OCI-LY7 (cell line): ENCODE data around the gene CNIH1.

Experiments
- CTCF ChIP-seq: fragments of 200-600 bp; sonication (generic); conservative IDR thresholded peaks from 2 replicates; pipeline ENCODE4 v1.5.1; 2014; ENCODE audit warnings: mild to moderate bottlenecking, antibody characterized with exemption, low read length, moderate library complexity, mixed read lengths
- EZH2phosphoT487 ChIP-seq: fragments of 200-600 bp; sonication (generic); IDR thresholded peaks from 2 replicates; pipeline ENCODE4 v1.6.1; 2018; ENCODE audit warnings: low read depth, borderline replicate concordance, mild to moderate bottlenecking, mixed run types, antibody characterized with exemption, low read length, moderate library complexity, mixed read lengths

- TF ChIP-seq CTCF, result peak; percentile 24; the same call in 1 of the 2 replicates
- TF ChIP-seq EZH2phosphoT487, result no peak
These were observed 47.1 kb upstream of the CNIH1 start for GRCh38 chr14:54488318-54488645.
